GM21381 (cell line): ENCODE measurements around the gene C4orf50.

Experiments
- ATAC-seq: cut with Tn5 transposase; IDR thresholded peaks from one replicate; pipeline ENCODE4 v1.9.1; 2021; ENCODE audit warnings: mild to moderate bottlenecking, moderate library complexity; ENCODE audit not compliant: unreplicated experiment

The C4orf50 gene

GRCh38 chr4:5927116-5927515 lies 91.1 kb downstream of the C4orf50 start:
- ATAC-seq: no peak

GRCh38 chr4:5926598-5926997 lies 91.6 kb downstream of the C4orf50 start:
- no peak for ATAC-seq

GRCh38 chr4:5925419-5926200 lies 92.6 kb downstream of the C4orf50 start:
- no peak for ATAC-seq

DNA sequence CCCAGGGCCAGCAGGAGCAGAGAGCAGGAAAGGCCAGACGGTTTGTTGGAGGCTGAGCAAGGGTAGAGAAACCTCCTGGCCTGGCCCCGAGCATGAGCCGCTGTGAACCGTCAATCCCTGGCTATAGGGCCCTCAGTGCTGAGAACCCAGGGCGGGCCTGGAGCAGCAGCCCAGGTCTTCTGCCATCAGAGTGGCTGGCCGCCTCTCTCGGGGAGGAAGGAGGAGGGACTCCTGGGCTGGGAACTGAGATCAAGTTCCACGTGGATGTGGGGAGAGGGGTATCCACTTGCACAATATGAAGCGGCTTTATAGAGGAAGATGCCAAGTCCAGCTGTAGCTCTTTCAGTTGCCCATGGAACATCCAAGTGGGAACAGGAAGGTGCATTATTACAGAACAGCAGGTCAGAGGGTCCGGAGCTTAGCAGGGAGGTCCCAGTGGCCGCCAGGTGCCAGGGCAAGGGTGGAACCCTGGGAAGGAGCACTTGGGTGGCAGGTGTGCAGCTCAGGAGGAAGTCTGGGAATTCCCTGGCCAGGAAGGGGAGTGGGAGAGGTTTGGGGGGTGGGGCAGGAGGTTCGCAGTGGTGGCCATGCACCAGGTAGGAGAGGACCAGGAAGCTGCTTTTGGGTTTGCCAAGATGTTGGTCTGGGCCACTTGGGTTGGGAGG lies 93.6 kb downstream of the C4orf50 start:
- no peak for ATAC-seq

DNA sequence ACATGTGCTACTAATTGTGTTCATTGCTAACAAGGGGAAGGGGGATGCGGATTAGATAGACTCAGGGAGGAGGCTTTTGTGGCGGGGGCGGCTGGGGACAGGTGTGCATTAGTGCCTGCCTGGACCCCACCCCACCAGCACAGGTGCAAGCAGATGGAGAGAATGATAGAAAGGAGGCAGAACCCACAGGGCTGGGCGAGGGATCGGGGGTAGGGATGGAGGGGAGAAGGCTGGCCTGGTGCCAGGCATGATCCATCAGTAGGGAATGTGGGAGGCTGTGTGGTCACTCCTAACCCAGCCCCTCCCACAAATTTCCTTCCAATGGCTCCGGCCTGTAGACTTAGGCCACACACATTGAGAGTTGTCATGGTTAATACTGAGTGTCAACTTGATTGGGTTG lies 94.9 kb downstream of the C4orf50 start:
- no peak for ATAC-seq

GRCh38 chr4:5922556-5922955 lies 95.7 kb downstream of the C4orf50 start:
- ATAC-seq: no peak

DNA sequence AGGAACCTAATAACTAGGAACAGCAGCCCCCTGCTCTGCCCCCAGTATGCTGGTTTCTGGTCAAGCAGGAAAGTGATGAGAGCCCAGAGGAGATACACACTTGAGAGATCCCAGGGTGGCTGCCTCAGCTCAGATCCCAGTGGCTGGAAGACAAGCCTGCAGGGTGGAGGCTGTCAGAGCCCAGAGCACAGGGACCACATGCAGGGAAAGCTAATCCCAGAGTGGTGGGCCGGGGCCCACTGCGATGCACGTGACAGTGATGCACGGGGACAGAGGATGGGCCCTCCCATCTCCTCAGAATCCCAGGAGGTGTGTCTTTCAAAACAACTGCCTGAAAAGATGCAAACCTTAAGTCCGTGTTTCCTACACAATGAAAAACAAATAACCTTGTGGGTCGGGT lies 96.2 kb downstream of the C4orf50 start:
- ATAC-seq: no peak

- ATAC-seq: no peak
Measured at GRCh38 chr4:5921101-5921980, 96.9 kb downstream of the C4orf50 start.

DNA sequence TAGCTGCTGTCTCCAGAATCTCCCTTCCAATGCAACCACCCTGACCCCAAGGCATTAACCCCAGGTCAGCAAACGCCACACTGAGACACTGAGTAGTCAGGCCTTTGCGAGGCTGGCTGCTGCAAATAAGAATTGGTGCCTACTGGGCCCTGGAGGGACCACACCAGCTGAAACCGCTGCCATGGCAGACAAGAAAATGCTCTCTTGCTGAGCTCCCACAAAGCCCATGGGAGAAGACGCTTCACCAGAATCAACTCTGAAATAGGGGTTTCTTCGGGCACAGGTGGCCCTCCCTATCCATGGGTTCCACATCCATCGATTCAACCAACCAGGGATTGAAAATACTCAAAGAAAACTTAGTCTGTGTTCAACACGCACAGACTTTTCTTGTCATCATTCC lies 98.7 kb downstream of the C4orf50 start:
- ATAC-seq: no peak

- no peak for ATAC-seq
Measured at GRCh38 chr4:5919044-5919443, 99.2 kb downstream of the C4orf50 start.

GRCh38 chr4:5918331-5918985 lies 99.8 kb downstream of the C4orf50 start:
- ATAC-seq: no peak

- ATAC-seq: no peak
Measured at GRCh38 chr4:5917672-5918071, 100.6 kb downstream of the C4orf50 start.

DNA sequence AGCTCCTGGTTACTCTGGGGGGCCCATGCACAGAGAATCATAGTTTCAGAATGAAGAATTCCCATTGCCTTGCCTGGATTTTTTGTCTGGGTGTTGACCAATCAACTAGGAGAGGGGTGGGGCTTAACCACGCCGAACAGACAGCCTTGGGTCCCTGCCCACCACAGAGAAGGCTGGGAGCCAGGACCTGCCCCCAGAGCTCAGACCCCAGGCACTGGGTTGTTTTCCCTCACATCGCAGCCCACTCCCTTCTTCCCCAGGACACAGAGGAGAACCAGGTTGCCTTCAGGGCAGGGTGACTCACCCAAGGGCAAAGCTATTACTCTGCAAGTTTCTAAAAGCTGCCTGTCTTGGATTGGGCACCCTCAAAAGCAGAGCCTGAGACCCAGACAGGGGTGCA lies 102.0 kb downstream of the C4orf50 start:
- no peak for ATAC-seq

- ATAC-seq: no peak
Measured at GRCh38 chr4:5913454-5913853, 104.8 kb downstream of the C4orf50 start.

GRCh38 chr4:5912614-5913019 lies 105.6 kb downstream of the C4orf50 start:
- no peak for ATAC-seq

- no peak for ATAC-seq
Measured at GRCh38 chr4:5908876-5909427, 109.3 kb downstream of the C4orf50 start.

GRCh38 chr4:5906191-5906590 lies 112.0 kb downstream of the C4orf50 start:
- no peak for ATAC-seq

DNA sequence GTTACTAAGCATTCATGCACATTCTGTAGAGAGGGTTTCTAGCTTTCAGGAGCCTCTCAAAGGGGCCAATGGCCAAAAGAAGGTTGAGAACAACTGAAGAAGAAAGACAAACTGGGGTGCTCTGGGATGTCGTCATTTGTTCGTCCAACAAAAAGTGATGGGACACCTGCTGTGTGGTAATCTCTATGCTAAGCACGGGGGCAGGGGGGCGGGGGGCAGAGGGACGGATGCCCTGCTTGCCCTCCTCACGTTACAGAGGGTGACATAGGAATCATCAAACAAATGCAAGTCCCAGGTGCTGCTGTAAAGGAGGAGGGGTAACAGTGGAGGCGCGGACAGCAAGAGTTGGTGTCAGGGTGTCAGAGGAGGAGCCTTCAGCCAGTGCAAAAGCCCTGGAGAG lies 112.5 kb downstream of the C4orf50 start:
- no peak for ATAC-seq

- ATAC-seq: no peak
Measured at GRCh38 chr4:5900844-5901243, 117.4 kb downstream of the C4orf50 start.

- no peak for ATAC-seq
Measured at GRCh38 chr4:5899881-5900280, 118.3 kb downstream of the C4orf50 start.

- no peak for ATAC-seq
Measured at GRCh38 chr4:5899396-5899795, 118.8 kb downstream of the C4orf50 start.
